ENCODE results near the gene TMEM184C.

Gene TMEM184C

GRCh38 chr4:147617173-147617840, at the start of gene TMEM184C:
TMEM184C (plus strand) TSS chr4:147617397; CDS start chr4:147617957, 560 bp downstream.
- DNase-seq (ENCODE audit: low read depth in 2 of 2) = peak; percentile 98 to 99

- DNase-seq (ENCODE audit: low read depth in 2 of 2) = no peak
These were observed 46.6 kb upstream of the TMEM184C start for GRCh38 chr4:147570616-147571015.

- DNase-seq (ENCODE audit: low read depth in 2 of 2) = no peak
These were observed 46.0 kb upstream of the TMEM184C start for GRCh38 chr4:147571036-147571770.

- DNase-seq (ENCODE audit: low read depth in 2 of 2) = no peak
These were observed 41.1 kb upstream of the TMEM184C start for GRCh38 chr4:147576084-147576483.

GRCh38 chr4:147578051-147578476, 39.1 kb upstream of the TMEM184C start:
- DNase-seq (ENCODE audit: low read depth in 2 of 2) = no peak

- DNase-seq (ENCODE audit: low read depth in 2 of 2) = no peak
These were observed 38.6 kb upstream of the TMEM184C start for GRCh38 chr4:147578593-147578992.

- DNase-seq (ENCODE audit: low read depth in 2 of 2) = no peak
These were observed 36.8 kb upstream of the TMEM184C start for GRCh38 chr4:147580396-147580795.

- no peak for DNase-seq (ENCODE audit: low read depth in 2 of 2)
These were observed 35.4 kb upstream of the TMEM184C start for GRCh38 chr4:147581606-147582350.

- no peak for DNase-seq (ENCODE audit: low read depth in 2 of 2)
These were observed 34.7 kb upstream of the TMEM184C start for GRCh38 chr4:147582386-147583060.

- no peak for DNase-seq (ENCODE audit: low read depth in 2 of 2)
These were observed 33.3 kb upstream of the TMEM184C start for GRCh38 chr4:147583876-147584275.

GRCh38 chr4:147586032-147586431, 31.2 kb upstream of the TMEM184C start:
- no peak for DNase-seq (ENCODE audit: low read depth in 2 of 2)

GRCh38 chr4:147586637-147587036, 30.6 kb upstream of the TMEM184C start:
- DNase-seq (ENCODE audit: low read depth in 2 of 2) = no peak

- no peak for DNase-seq (ENCODE audit: low read depth in 2 of 2)
These were observed 30.2 kb upstream of the TMEM184C start for GRCh38 chr4:147587041-147587440.

GRCh38 chr4:147589586-147589985, 27.6 kb upstream of the TMEM184C start:
- DNase-seq (ENCODE audit: low read depth in 2 of 2) = no peak

- DNase-seq (ENCODE audit: low read depth in 2 of 2) = peak; percentile 21 to 45
These were observed 26.8 kb upstream of the TMEM184C start for GRCh38 chr4:147590249-147590920.

- no peak for DNase-seq (ENCODE audit: low read depth in 2 of 2)
These were observed 26.1 kb upstream of the TMEM184C start for GRCh38 chr4:147591106-147591505.

- no peak for DNase-seq (ENCODE audit: low read depth in 2 of 2)
These were observed 23.1 kb upstream of the TMEM184C start for GRCh38 chr4:147594107-147594506.

GRCh38 chr4:147594578-147594977, 22.6 kb upstream of the TMEM184C start:
- DNase-seq (ENCODE audit: low read depth in 2 of 2) = no peak

- DNase-seq (ENCODE audit: low read depth in 2 of 2) = no peak
These were observed 20.8 kb upstream of the TMEM184C start for GRCh38 chr4:147596377-147596776.

- DNase-seq (ENCODE audit: low read depth in 2 of 2) = no peak
These were observed 20.2 kb upstream of the TMEM184C start for GRCh38 chr4:147596981-147597380.

- no peak for DNase-seq (ENCODE audit: low read depth in 2 of 2)
These were observed 19.6 kb upstream of the TMEM184C start for GRCh38 chr4:147597561-147597960.
